Activated naive CD8-positive, alpha-beta T cell treated with anti-CD3 and anti-CD28 coated beads, Interleukin-2, amount 50 U/mL, for 24 hours (primary cell): ENCODE results near the gene BANF1.

Experiments used
- ATAC-seq: fragments of 150-1000 bp; cut with Tn5 transposase; one replicate; pipeline ENCODE4 v1.10.0; 2021
- DNase-seq: peaks from one replicate; pipeline ENCODE4 v3.0.0; 2021
- H3K27ac Mint-ChIP-seq: one replicate; pipeline ENCODE4 v1.8.0; 2021; ENCODE audit warnings: mild to moderate bottlenecking, mixed read lengths
- H3K27me3 Mint-ChIP-seq: one replicate; pipeline ENCODE4 v1.8.0; 2021; ENCODE audit warnings: mixed read lengths
- H3K36me3 Mint-ChIP-seq: one replicate; pipeline ENCODE4 v1.8.0; 2021; ENCODE audit warnings: low read depth, mixed read lengths
- H3K4me1 Mint-ChIP-seq: one replicate; pipeline ENCODE4 v1.8.0; 2021; ENCODE audit warnings: mixed read lengths
- H3K4me3 Mint-ChIP-seq: one replicate; pipeline ENCODE4 v1.8.0; 2021; ENCODE audit warnings: mild to moderate bottlenecking, moderate library complexity, mixed read lengths
- H3K9me3 Mint-ChIP-seq: one replicate; pipeline ENCODE4 v1.8.0; 2021; ENCODE audit warnings: mixed read lengths

The BANF1 gene

GRCh38 chr11:66001942-66002647 lies at the start of gene BANF1, which contains the start of gene EIF1AD:
TSS of gene BANF1 (plus strand) at chr11:66002503. CDS start at chr11:66003251, 748 bp downstream.
TSS of gene EIF1AD (minus strand) at chr11:66002157. CDS start at chr11:66000389, 1,768 bp downstream.
- ATAC-seq (peak; percentile 94), DNase-seq (peak; percentile 90)
- peak within 1 kb of the TSS; percentile 98 for H3K27ac Mint-ChIP-seq
- no peaks in the 10 kb centered on the region for H3K27me3 Mint-ChIP-seq
- peak within 1 kb of the TSS; percentile 100 for H3K4me3 Mint-ChIP-seq
- peaks cover 50% of the 10 kb centered on the region for H3K36me3 Mint-ChIP-seq
- H3K4me1 Mint-ChIP-seq = peaks cover 51% of the 10 kb centered on the region
- no peaks in the 10 kb centered on the region for H3K9me3 Mint-ChIP-seq

- no peak for ATAC-seq
- peaks cover 19% of the 10 kb centered on the region for H3K4me1 Mint-ChIP-seq
- H3K27me3 Mint-ChIP-seq = no peaks in the 10 kb centered on the region
- no peak for DNase-seq
- no peak overlapping the region for H3K4me3 Mint-ChIP-seq
- H3K36me3 Mint-ChIP-seq = no peaks in the 10 kb centered on the region
- no peaks in the 10 kb centered on the region for H3K9me3 Mint-ChIP-seq
- no peak overlapping the region for H3K27ac Mint-ChIP-seq
Measured at GRCh38 chr11:65953471-65953870, 48.8 kb upstream of the BANF1 start.

- DNase-seq = no peak
- ATAC-seq = no peak
- Mint-ChIP-seq H3K27me3 (no peaks in the 10 kb centered on the region), H3K27ac (no peak overlapping the region), H3K36me3 (no peaks in the 10 kb centered on the region), H3K9me3 (no peaks in the 10 kb centered on the region), H3K4me1 (peaks cover 19% of the 10 kb centered on the region), H3K4me3 (no peak overlapping the region)
Measured at GRCh38 chr11:65954771-65955170, 47.5 kb upstream of the BANF1 start.

- no peak overlapping the region for H3K4me3 Mint-ChIP-seq
- H3K27me3 Mint-ChIP-seq = peaks cover 2% of the 10 kb centered on the region
- ATAC-seq = no peak
Measured at GRCh38 chr11:65958291-65958690, 44.0 kb upstream of the BANF1 start.

GRCh38 chr11:65958774-65959420 lies 43.4 kb upstream of the BANF1 start:
- DNase-seq (no peak), ATAC-seq (no peak)
- Mint-ChIP-seq H3K27ac (no peak overlapping the region), H3K9me3 (no peaks in the 10 kb centered on the region), H3K4me3 (no peak overlapping the region), H3K36me3 (peaks cover 17% of the 10 kb centered on the region), H3K27me3 (peaks cover 2% of the 10 kb centered on the region), H3K4me1 (peaks cover 46% of the 10 kb centered on the region)

More at GRCh38 chr11:65958291-65958690, 44.0 kb upstream of the BANF1 start:
- Mint-ChIP-seq H3K36me3 (peaks cover 14% of the 10 kb centered on the region), H3K27ac (peak overlapping the region; percentile 50), H3K9me3 (no peaks in the 10 kb centered on the region), H3K4me1 (peaks cover 41% of the 10 kb centered on the region)
- no peak for DNase-seq

GRCh38 chr11:65960824-65961266 lies 41.5 kb upstream of the BANF1 start:
- peaks cover 23% of the 10 kb centered on the region for H3K36me3 Mint-ChIP-seq
- peak overlapping the region; percentile 96 for H3K27ac Mint-ChIP-seq
- peaks cover 2% of the 10 kb centered on the region for H3K27me3 Mint-ChIP-seq
- no peak for DNase-seq
- H3K9me3 Mint-ChIP-seq = no peaks in the 10 kb centered on the region
- H3K4me3 Mint-ChIP-seq = peak overlapping the region; percentile 91
- H3K4me1 Mint-ChIP-seq = peaks cover 48% of the 10 kb centered on the region
- no peak for ATAC-seq

- DNase-seq (peak; percentile 95), ATAC-seq (peak; percentile 96)
- peaks cover 45% of the 10 kb centered on the region for H3K4me1 Mint-ChIP-seq
- peaks cover 27% of the 10 kb centered on the region for H3K36me3 Mint-ChIP-seq
- H3K27ac Mint-ChIP-seq = peak within 1 kb of the TSS; percentile 96
- peaks cover 2% of the 10 kb centered on the region for H3K27me3 Mint-ChIP-seq
- peak within 1 kb of the TSS; percentile 91 for H3K4me3 Mint-ChIP-seq
- H3K9me3 Mint-ChIP-seq = no peaks in the 10 kb centered on the region
Measured at GRCh38 chr11:65961267-65962140, 40.8 kb upstream of the BANF1 start, which contains the start of gene SART1. TSS of gene SART1 (plus strand) at chr11:65961734. CDS start at chr11:65961781, 47 bp downstream.

GRCh38 chr11:65962141-65962564 lies 40.1 kb upstream of the BANF1 start:
- DNase-seq = no peak
- Mint-ChIP-seq H3K27ac (peak overlapping the region; percentile 87), H3K9me3 (no peaks in the 10 kb centered on the region), H3K4me1 (peaks cover 38% of the 10 kb centered on the region), H3K36me3 (peaks cover 29% of the 10 kb centered on the region), H3K4me3 (peak overlapping the region; percentile 91), H3K27me3 (peaks cover 2% of the 10 kb centered on the region)
- ATAC-seq = no peak

- no peak overlapping the region for H3K4me3 Mint-ChIP-seq
- ATAC-seq = no peak
- peaks cover 2% of the 10 kb centered on the region for H3K27me3 Mint-ChIP-seq
- DNase-seq = no peak
- H3K36me3 Mint-ChIP-seq = peaks cover 42% of the 10 kb centered on the region
- H3K27ac Mint-ChIP-seq = no peak overlapping the region
- peaks cover 31% of the 10 kb centered on the region for H3K4me1 Mint-ChIP-seq
- no peaks in the 10 kb centered on the region for H3K9me3 Mint-ChIP-seq
Measured at GRCh38 chr11:65964906-65965305, 37.4 kb upstream of the BANF1 start.

- DNase-seq (no peak), ATAC-seq (no peak)
- peaks cover 29% of the 10 kb centered on the region for H3K4me1 Mint-ChIP-seq
- peaks cover 2% of the 10 kb centered on the region for H3K27me3 Mint-ChIP-seq
- H3K36me3 Mint-ChIP-seq = peaks cover 48% of the 10 kb centered on the region
- H3K4me3 Mint-ChIP-seq = no peak overlapping the region
- no peaks in the 10 kb centered on the region for H3K9me3 Mint-ChIP-seq
- no peak overlapping the region for H3K27ac Mint-ChIP-seq
Measured at GRCh38 chr11:65965986-65966762, 36.1 kb upstream of the BANF1 start.

GRCh38 chr11:65967329-65967934 lies 34.9 kb upstream of the BANF1 start:
- Mint-ChIP-seq H3K27me3 (no peaks in the 10 kb centered on the region), H3K27ac (no peak overlapping the region), H3K4me3 (no peak overlapping the region), H3K36me3 (peaks cover 44% of the 10 kb centered on the region), H3K4me1 (peaks cover 20% of the 10 kb centered on the region), H3K9me3 (no peaks in the 10 kb centered on the region)
- DNase-seq = no peak
- ATAC-seq = no peak

GRCh38 chr11:65968600-65969482 lies 33.5 kb upstream of the BANF1 start:
- DNase-seq = no peak
- no peak for ATAC-seq
- Mint-ChIP-seq H3K36me3 (peaks cover 43% of the 10 kb centered on the region), H3K4me1 (peaks cover 7% of the 10 kb centered on the region), H3K27me3 (no peaks in the 10 kb centered on the region), H3K4me3 (no peak overlapping the region), H3K9me3 (no peaks in the 10 kb centered on the region), H3K27ac (no peak overlapping the region)

GRCh38 chr11:65972116-65972515 lies 30.2 kb upstream of the BANF1 start:
- Mint-ChIP-seq H3K27ac (no peak overlapping the region), H3K9me3 (no peaks in the 10 kb centered on the region), H3K27me3 (no peaks in the 10 kb centered on the region), H3K4me1 (peaks cover 5% of the 10 kb centered on the region), H3K36me3 (peaks cover 37% of the 10 kb centered on the region), H3K4me3 (no peak overlapping the region)
- ATAC-seq (no peak), DNase-seq (no peak)
